NCI-H2196 (cell line): ENCODE measurements around the gene GRK2.
A peak's percentile ranks its signal among the peaks of the same experiment; 100 is the strongest.

Experiments
- DNase-seq: peaks from one replicate; lab custom pipeline; 2025; ENCODE audit not compliant: unreplicated experiment; lab: John Stamatoyannopoulos, UW

The GRK2 gene

GRCh38 chr11:67280788-67281551 lies 14.7 kb downstream of the GRK2 start:
- DNase-seq: no peak

- DNase-seq: no peak
Observed at GRCh38 chr11:67281552-67282150, 15.4 kb downstream of the GRK2 start.

- no peak for DNase-seq
Observed at GRCh38 chr11:67282155-67282875, 16.0 kb downstream of the GRK2 start.

GRCh38 chr11:67282876-67283371 lies 16.7 kb downstream of the GRK2 start:
- DNase-seq: no peak

- no peak for DNase-seq
Observed at GRCh38 chr11:67283481-67283963, 17.2 kb downstream of the GRK2 start.

GRCh38 chr11:67284811-67285540 lies 18.7 kb downstream of the GRK2 start:
- DNase-seq: no peak

- DNase-seq: no peak
Observed at GRCh38 chr11:67285541-67286498, 19.5 kb downstream of the GRK2 start.

GRCh38 chr11:67286621-67287333 lies 20.5 kb downstream of the GRK2 start:
- no peak for DNase-seq

- DNase-seq: no peak
Observed at GRCh38 chr11:67287355-67288197, 21.3 kb downstream of the GRK2 start.

GRCh38 chr11:67288198-67288451 lies 21.9 kb downstream of the GRK2 start:
- DNase-seq: no peak

GRCh38 chr11:67288452-67289225 lies 22.4 kb downstream of the GRK2 start:
- DNase-seq: peak; percentile 86

- DNase-seq: no peak
Observed at GRCh38 chr11:67289226-67289650, 23.0 kb downstream of the GRK2 start, which contains the start of gene ANKRD13D. Gene ANKRD13D, plus strand, starts transcription at chr11:67289303. Its CDS starts 158 bp downstream, at chr11:67289461.

- no peak for DNase-seq
Observed at GRCh38 chr11:67289651-67290479, 23.6 kb downstream of the GRK2 start.

- DNase-seq: no peak
Observed at GRCh38 chr11:67290801-67291200, 24.5 kb downstream of the GRK2 start.

GRCh38 chr11:67291481-67292381 lies 25.5 kb downstream of the GRK2 start:
- DNase-seq: no peak

GRCh38 chr11:67292671-67293070 lies 26.4 kb downstream of the GRK2 start:
- DNase-seq: no peak
